Measurements from ENCODE around the gene GPX7.
"Not testable (repeated sequence)": the region's sequence is repeated elsewhere in the genome, so short reads cannot be mapped to it uniquely, and the experiment has no call there.

Gene GPX7

GRCh38 chr1:52569449-52570210 is 32.5 kb upstream of the GPX7 start:
- no peak for FAIRE-seq
- no peak for TF ChIP-seq TAF1 (IDR thresholded peaks at IDR 0.05; ENCODE audit: borderline replicate concordance, low read depth, low read length)
- TF ChIP-seq POLR2AphosphoS5 (IDR thresholded peaks at IDR 0.05; ENCODE audit: low read depth, low read length), result no peak
- no peak for TF ChIP-seq POLR2A (IDR thresholded peaks at IDR 0.05; ENCODE audit: low read depth, low read length)
- no peak for DNase-seq (ENCODE audit: insufficient read length)

- DNase-seq (ENCODE audit: insufficient read length) (no peak), FAIRE-seq (no peak)
- no peak for TF ChIP-seq TAF1 (IDR thresholded peaks at IDR 0.05; ENCODE audit: borderline replicate concordance, low read depth, low read length)
- no peak for TF ChIP-seq POLR2AphosphoS5 (IDR thresholded peaks at IDR 0.05; ENCODE audit: low read depth, low read length)
- TF ChIP-seq POLR2A (IDR thresholded peaks at IDR 0.05; ENCODE audit: low read depth, low read length), result no peak
Observed at GRCh38 chr1:52571783-52572182, 30.4 kb upstream of the GPX7 start.

GRCh38 chr1:52572387-52572786 is 29.8 kb upstream of the GPX7 start:
- FAIRE-seq (no peak), DNase-seq (ENCODE audit: insufficient read length) (no peak)
- TF ChIP-seq POLR2A (IDR thresholded peaks at IDR 0.05; ENCODE audit: low read depth, low read length) (no peak), TAF1 (IDR thresholded peaks at IDR 0.05; ENCODE audit: borderline replicate concordance, low read depth, low read length) (no peak), POLR2AphosphoS5 (IDR thresholded peaks at IDR 0.05; ENCODE audit: low read depth, low read length) (no peak)

- no peak for TF ChIP-seq POLR2A (IDR thresholded peaks at IDR 0.05; ENCODE audit: low read depth, low read length)
- TF ChIP-seq POLR2AphosphoS5 (IDR thresholded peaks at IDR 0.05; ENCODE audit: low read depth, low read length), result no peak
- TF ChIP-seq TAF1 (IDR thresholded peaks at IDR 0.05; ENCODE audit: borderline replicate concordance, low read depth, low read length), result no peak
- DNase-seq (ENCODE audit: insufficient read length) (no peak), FAIRE-seq (no peak)
Observed at GRCh38 chr1:52574594-52574993, 27.6 kb upstream of the GPX7 start.

- FAIRE-seq (no peak), DNase-seq (ENCODE audit: insufficient read length) (no peak)
- TF ChIP-seq POLR2AphosphoS5 (IDR thresholded peaks at IDR 0.05; ENCODE audit: low read depth, low read length) (no peak), TAF1 (IDR thresholded peaks at IDR 0.05; ENCODE audit: borderline replicate concordance, low read depth, low read length) (no peak), POLR2A (IDR thresholded peaks at IDR 0.05; ENCODE audit: low read depth, low read length) (no peak)
Observed at GRCh38 chr1:52576074-52576473, 26.1 kb upstream of the GPX7 start.

GRCh38 chr1:52578066-52578465 is 24.1 kb upstream of the GPX7 start:
- not testable (repeated sequence) for DNase-seq (ENCODE audit: insufficient read length); FAIRE-seq

- DNase-seq (ENCODE audit: insufficient read length) (no peak), FAIRE-seq (no peak)
- TF ChIP-seq POLR2A (IDR thresholded peaks at IDR 0.05; ENCODE audit: low read depth, low read length) (no peak), TAF1 (IDR thresholded peaks at IDR 0.05; ENCODE audit: borderline replicate concordance, low read depth, low read length) (no peak), POLR2AphosphoS5 (IDR thresholded peaks at IDR 0.05; ENCODE audit: low read depth, low read length) (no peak)
Observed at GRCh38 chr1:52579415-52579814, 22.8 kb upstream of the GPX7 start.

GRCh38 chr1:52580283-52580682 is 21.9 kb upstream of the GPX7 start:
- no peak for TF ChIP-seq TAF1 (IDR thresholded peaks at IDR 0.05; ENCODE audit: borderline replicate concordance, low read depth, low read length)
- DNase-seq (ENCODE audit: insufficient read length) (no peak), FAIRE-seq (no peak)

GRCh38 chr1:52582116-52582696 is 20.0 kb upstream of the GPX7 start:
- DNase-seq (ENCODE audit: insufficient read length) (no peak), FAIRE-seq (no peak)
- TF ChIP-seq POLR2AphosphoS5 (IDR thresholded peaks at IDR 0.05; ENCODE audit: low read depth, low read length) (no peak), TAF1 (IDR thresholded peaks at IDR 0.05; ENCODE audit: borderline replicate concordance, low read depth, low read length) (no peak), POLR2A (IDR thresholded peaks at IDR 0.05; ENCODE audit: low read depth, low read length) (no peak)

GRCh38 chr1:52585474-52585873 is 16.7 kb upstream of the GPX7 start:
- no peak for FAIRE-seq
- TF ChIP-seq TAF1 (IDR thresholded peaks at IDR 0.05; ENCODE audit: borderline replicate concordance, low read depth, low read length), result no peak
- no peak for TF ChIP-seq POLR2AphosphoS5 (IDR thresholded peaks at IDR 0.05; ENCODE audit: low read depth, low read length)
- TF ChIP-seq POLR2A (IDR thresholded peaks at IDR 0.05; ENCODE audit: low read depth, low read length), result no peak
- no peak for DNase-seq (ENCODE audit: insufficient read length)

GRCh38 chr1:52588027-52588426 is 14.1 kb upstream of the GPX7 start:
- TF ChIP-seq POLR2AphosphoS5 (IDR thresholded peaks at IDR 0.05; ENCODE audit: low read depth, low read length) (no peak), POLR2A (IDR thresholded peaks at IDR 0.05; ENCODE audit: low read depth, low read length) (no peak), TAF1 (IDR thresholded peaks at IDR 0.05; ENCODE audit: borderline replicate concordance, low read depth, low read length) (no peak)
- no peak for DNase-seq (ENCODE audit: insufficient read length)
- no peak for FAIRE-seq

- FAIRE-seq, result no peak
- TF ChIP-seq POLR2AphosphoS5 (IDR thresholded peaks at IDR 0.05; ENCODE audit: low read depth, low read length) (no peak), POLR2A (IDR thresholded peaks at IDR 0.05; ENCODE audit: low read depth, low read length) (no peak), TAF1 (IDR thresholded peaks at IDR 0.05; ENCODE audit: borderline replicate concordance, low read depth, low read length) (no peak)
- DNase-seq (ENCODE audit: insufficient read length), result no peak
Observed at GRCh38 chr1:52588535-52588934, 13.6 kb upstream of the GPX7 start.
